HG02588 (cell line): ENCODE data around the gene LIMA1.
"Not testable (repeated sequence)": the region's sequence is repeated elsewhere in the genome, so short reads cannot be mapped to it uniquely, and the experiment has no call there.

Experiments
- ATAC-seq: cut with Tn5 transposase; IDR thresholded peaks from one replicate; pipeline ENCODE4 v1.9.1; 2021; ENCODE audit warnings: mild to moderate bottlenecking, moderate library complexity; ENCODE audit not compliant: unreplicated experiment

LIMA1 gene

DNA sequence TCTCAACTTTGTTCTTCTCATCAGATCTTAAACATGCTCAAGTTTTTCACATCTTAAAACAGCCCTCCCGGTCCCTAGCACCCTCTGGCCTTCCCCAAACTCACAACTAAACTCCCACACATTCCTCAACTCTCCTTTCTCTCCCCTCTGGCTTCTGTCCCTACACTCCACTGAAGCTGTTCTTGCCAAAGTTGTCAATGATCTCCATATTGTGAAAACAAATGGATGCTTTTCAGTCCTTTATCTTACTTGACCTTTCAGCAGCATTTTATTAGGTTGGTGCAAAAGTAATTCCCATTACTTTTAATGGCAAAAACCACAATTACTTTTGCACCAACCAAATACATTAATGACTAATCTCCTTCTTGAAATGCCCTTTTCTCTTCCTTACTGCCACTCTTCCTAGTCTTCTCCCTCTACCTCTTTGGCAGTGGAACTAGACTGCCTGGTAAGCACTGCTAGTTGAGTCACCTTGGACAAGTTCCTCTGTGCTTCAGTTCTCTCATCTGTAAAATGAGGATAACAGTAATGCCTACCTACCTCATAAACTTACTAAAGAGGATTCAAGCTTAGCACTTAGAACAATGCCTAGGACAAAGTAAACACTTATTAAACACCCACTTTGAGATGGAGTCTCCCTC, 132.2 kb downstream of the LIMA1 start:
- ATAC-seq, result no peak

DNA sequence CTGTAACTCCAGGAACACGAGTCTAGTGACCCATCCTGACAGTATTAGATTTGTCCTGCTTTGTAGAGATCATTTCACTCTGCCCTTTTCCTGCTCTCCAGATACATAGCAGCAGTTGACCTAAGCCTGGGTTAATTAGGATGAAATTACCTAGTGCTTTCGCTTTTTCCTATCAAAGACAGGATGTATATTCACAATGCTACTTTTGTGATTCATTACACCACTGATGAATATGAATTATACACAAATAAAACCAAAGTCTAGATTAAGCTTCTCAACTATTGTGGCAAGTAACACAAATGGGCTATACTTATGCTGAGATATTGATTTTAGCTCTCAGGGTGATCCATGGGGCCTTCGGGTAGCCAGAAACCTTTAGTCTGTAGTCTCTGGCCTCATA, 134.0 kb downstream of the LIMA1 start:
- ATAC-seq, result no peak

DNA sequence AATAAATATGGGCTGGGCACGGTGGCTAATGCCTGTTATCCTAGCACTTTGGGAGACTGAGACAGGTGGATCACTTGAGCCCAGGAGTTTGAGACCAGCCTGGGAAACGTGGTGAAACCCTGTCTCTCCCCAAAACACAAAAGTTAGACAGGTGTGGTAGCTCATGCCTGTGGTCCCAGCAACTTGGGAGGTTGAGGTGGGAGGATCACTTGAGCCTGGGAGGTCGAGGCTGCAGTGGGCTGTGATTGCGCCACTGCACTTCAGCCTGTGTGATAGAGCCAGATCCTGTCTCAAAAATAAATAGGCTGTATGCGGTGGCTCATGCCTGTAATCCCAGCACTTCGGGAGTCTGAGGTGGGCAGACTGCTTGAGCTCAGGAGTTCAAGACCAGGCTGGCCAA, 135.3 kb downstream of the LIMA1 start:
- not testable (repeated sequence) for ATAC-seq

DNA sequence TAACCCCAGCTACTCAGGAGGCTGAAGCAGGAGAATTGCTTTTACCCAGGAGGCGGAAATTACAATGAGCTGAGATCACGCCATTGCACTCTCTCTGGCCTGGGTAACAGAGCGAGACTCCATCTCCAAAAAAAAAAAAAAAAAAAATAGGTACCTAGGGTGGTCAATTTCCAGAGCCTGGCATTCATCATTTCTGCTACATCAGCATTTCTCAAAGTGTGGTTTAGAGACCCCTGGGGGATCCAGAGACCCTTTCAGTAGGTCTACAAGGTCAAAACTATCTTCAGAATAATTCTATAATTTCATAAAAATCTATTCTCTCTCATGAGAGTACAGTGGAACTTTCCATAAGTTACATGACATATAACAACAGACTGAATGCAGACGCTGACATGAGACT, 136.0 kb downstream of the LIMA1 start:
- ATAC-seq, result no peak

DNA sequence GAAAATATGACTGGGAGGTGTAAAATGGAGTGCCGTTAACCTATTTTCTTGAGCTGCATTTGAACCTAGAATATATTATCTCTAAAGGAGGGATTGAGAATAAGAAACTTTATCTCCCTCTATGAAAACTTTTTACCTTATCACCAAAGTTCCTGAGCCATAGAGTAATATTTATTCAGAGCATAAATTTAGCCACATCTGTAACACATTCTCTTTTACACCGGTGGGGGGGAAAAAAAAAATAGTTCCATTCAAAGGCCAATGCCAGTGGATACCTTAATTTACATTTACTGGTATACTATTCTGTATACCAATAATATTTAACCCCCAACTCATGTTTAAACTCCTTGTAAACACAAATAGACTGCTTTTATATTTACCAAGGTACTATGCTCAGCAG, 137.9 kb downstream of the LIMA1 start:
- ATAC-seq, result no peak

DNA sequence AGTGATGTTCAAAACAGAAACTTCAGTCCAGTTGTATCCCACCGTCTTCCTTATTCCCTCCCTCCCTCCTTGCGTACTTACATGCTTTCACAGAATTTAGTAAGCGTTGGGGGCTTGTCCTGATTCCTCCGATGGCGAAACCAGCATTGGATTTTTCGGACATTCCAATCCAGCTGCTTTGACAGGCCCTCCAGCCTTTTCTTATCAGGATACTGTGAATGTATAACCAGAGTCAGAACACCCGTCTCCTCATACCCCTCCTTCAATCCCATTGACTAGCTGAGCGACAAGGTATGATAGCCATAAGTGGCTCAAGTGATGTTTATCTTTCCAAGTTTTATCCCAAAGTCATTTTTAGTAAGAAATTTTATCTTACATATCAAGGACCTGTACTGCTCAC, 140.3 kb downstream of the LIMA1 start:
- ATAC-seq, result no peak

DNA sequence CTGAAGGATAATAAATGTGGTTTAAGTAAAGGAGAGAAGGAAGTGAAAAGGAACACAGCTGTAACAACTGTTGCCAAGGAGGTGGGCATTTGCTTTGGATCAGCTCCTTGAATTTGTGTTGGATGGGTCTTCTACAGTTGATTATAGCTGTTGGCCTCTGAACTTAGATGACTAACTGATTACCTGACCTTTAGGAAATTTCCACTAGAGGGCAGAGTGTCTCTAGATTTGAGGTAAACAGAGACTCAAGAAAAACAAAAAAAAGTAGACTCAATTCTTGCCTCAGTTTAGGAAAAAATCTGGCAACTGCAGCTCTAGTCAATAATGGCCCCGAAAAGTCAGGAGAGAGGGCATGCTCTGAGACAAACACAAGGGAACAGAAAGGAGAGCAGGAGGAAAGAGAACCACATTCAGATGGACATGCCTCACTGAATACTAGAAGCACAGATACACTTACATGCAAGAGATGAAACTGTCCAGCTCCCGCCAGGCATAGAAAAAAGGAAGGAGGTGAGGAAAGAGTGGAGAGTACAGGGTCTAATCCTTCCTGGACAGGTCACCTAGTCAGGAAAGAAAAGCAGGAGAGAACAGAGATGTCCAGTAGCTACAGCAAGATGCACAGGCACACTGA, 150.7 kb downstream of the LIMA1 start:
- ATAC-seq, result no peak

DNA sequence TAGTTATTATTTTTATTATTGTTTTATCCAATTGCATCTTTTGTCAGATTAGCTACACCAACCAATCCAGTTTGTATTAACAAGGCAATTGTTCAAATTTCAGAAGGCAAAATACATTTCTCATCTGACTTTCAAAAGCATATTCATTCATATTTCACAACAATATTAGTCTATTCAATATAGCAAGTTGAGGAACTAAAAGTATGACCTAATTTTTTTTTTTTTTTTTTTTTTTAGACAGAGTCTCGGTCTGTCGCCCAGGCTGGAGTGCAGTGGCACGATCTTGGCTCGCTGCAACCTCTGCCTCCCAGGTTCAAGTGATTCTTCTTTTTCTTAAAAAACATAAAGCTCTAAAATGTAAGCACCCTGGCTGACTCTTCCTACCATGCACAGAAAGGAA, 154.0 kb downstream of the LIMA1 start:
- no peak for ATAC-seq

DNA sequence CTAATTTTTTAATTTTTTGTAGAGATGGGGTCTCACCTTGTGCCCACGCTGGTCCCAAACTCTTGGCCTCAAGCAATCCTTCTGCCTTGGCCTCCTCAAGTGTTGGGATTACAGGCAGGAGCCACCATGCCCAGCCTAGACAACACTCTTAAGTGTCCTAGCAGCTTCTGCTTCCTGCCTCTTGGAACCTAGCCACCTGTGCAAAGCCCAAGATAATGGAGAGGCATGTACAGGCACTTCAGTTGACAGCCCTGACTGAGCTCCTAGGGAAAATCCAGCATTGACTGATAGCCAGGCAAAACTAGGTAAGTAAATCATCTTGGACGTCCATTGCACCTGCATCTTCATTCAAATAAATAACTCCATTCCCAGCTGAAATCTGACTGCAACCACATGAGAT, 155.8 kb downstream of the LIMA1 start:
- no peak for ATAC-seq
